ENCODE data around the gene PLGRKT. TPM values are rescaled to one million over a fixed set of nuclear protein-coding genes. Genes with fewer than 3 reads are reported as not detected.

Gene PLGRKT
- total RNA-seq, 1 experiment from 2014 or later: 22.0 TPM

- H3K27ac ChIP-seq: no peak overlapping the region
- ChIA-PET POLR2A (ENCODE audit: unreplicated experiment) (no interaction called here), CTCF (no interaction called here)
- no peaks in the 10 kb centered on the region for H3K36me3 ChIP-seq (ENCODE audit: low read depth)
- H2AFZ ChIP-seq: no peak overlapping the region
- H3K27me3 ChIP-seq (ENCODE audit: insufficient read depth, low read depth): no peaks in the 10 kb centered on the region
- no peak for TF ChIP-seq EZH2 (IDR thresholded peaks at IDR 0.05; ENCODE audit: low read depth)
- no peak for TF ChIP-seq CTCF (conservative IDR thresholded peaks at IDR 0.05)
- no peak for DNase-seq
- intact Hi-C loops (cut with micrococcal nuclease; ENCODE audit: unreplicated experiment): no loop called here
- H3K79me2 ChIP-seq (ENCODE audit: low read depth): no peaks in the 10 kb centered on the region
- H3F3A ChIP-seq (ENCODE audit: insufficient read depth, low read depth): no peaks in the 10 kb centered on the region
- BruUV-seq (replicated peaks): no TSS peak
- H3K9me2 ChIP-seq (ENCODE audit: insufficient read depth): no peaks in the 10 kb centered on the region
- no peaks in the 10 kb centered on the region for H3K4me1 ChIP-seq (replicated peaks; ENCODE audit: insufficient read depth)
- H3K4me2 ChIP-seq: no peak overlapping the region
- H4K20me1 ChIP-seq (ENCODE audit: insufficient read depth): no peaks in the 10 kb centered on the region
- no peak overlapping the region for H3K4me3 ChIP-seq
- no peaks in the 10 kb centered on the region for H3K9me3 ChIP-seq (ENCODE audit: insufficient read depth, low read depth)
Observed at GRCh38 chr9:5393497-5393896, 44.2 kb downstream of the PLGRKT start.

GRCh38 chr9:5392285-5392684, 45.4 kb downstream of the PLGRKT start:
- no peaks in the 10 kb centered on the region for H3K9me2 ChIP-seq (ENCODE audit: insufficient read depth)
- H3F3A ChIP-seq (ENCODE audit: insufficient read depth, low read depth): no peaks in the 10 kb centered on the region
- intact Hi-C loops (cut with micrococcal nuclease; ENCODE audit: unreplicated experiment): no loop called here
- no peak overlapping the region for H2AFZ ChIP-seq
- ChIA-PET CTCF (no interaction called here), POLR2A (ENCODE audit: unreplicated experiment) (no interaction called here)
- no peaks in the 10 kb centered on the region for H3K79me2 ChIP-seq (ENCODE audit: low read depth)
- H3K27me3 ChIP-seq (ENCODE audit: insufficient read depth, low read depth): no peaks in the 10 kb centered on the region
- H3K4me2 ChIP-seq: no peak overlapping the region
- TF ChIP-seq CTCF (conservative IDR thresholded peaks at IDR 0.05) (no peak), EZH2 (IDR thresholded peaks at IDR 0.05; ENCODE audit: low read depth) (no peak)
- no peak overlapping the region for H3K27ac ChIP-seq
- H3K36me3 ChIP-seq (ENCODE audit: low read depth): no peaks in the 10 kb centered on the region
- no peaks in the 10 kb centered on the region for H4K20me1 ChIP-seq (ENCODE audit: insufficient read depth)
- DNase-seq: no peak
- BruUV-seq (replicated peaks): no TSS peak
- no peak overlapping the region for H3K4me3 ChIP-seq
- no peaks in the 10 kb centered on the region for H3K9me3 ChIP-seq (ENCODE audit: insufficient read depth, low read depth)
- no peaks in the 10 kb centered on the region for H3K4me1 ChIP-seq (replicated peaks; ENCODE audit: insufficient read depth)

GRCh38 chr9:5389109-5389732, 48.5 kb downstream of the PLGRKT start:
- H3K36me3 ChIP-seq (ENCODE audit: low read depth): no peaks in the 10 kb centered on the region
- no peaks in the 10 kb centered on the region for H3F3A ChIP-seq (ENCODE audit: insufficient read depth, low read depth)
- intact Hi-C loops (cut with micrococcal nuclease; ENCODE audit: unreplicated experiment): no loop called here
- no TSS peak for BruUV-seq (replicated peaks)
- ChIA-PET CTCF (no interaction called here), POLR2A (ENCODE audit: unreplicated experiment) (no interaction called here)
- H3K79me2 ChIP-seq (ENCODE audit: low read depth): no peaks in the 10 kb centered on the region
- no peak overlapping the region for H3K4me2 ChIP-seq
- no peaks in the 10 kb centered on the region for H3K9me3 ChIP-seq (ENCODE audit: insufficient read depth, low read depth)
- H3K4me1 ChIP-seq (replicated peaks; ENCODE audit: insufficient read depth): no peaks in the 10 kb centered on the region
- H3K27ac ChIP-seq: no peak overlapping the region
- TF ChIP-seq CTCF (conservative IDR thresholded peaks at IDR 0.05) (no peak), EZH2 (IDR thresholded peaks at IDR 0.05; ENCODE audit: low read depth) (no peak)
- H3K9me2 ChIP-seq (ENCODE audit: insufficient read depth): no peaks in the 10 kb centered on the region
- H4K20me1 ChIP-seq (ENCODE audit: insufficient read depth): no peaks in the 10 kb centered on the region
- H3K27me3 ChIP-seq (ENCODE audit: insufficient read depth, low read depth): no peaks in the 10 kb centered on the region
- H2AFZ ChIP-seq: no peak overlapping the region
- H3K4me3 ChIP-seq: no peak overlapping the region
- no peak for DNase-seq

Measured in PC-9 (cell line).